ENCODE measurements around the gene DDX27. TPM values are rescaled to one million over a fixed set of nuclear protein-coding genes. Genes with fewer than 3 reads are reported as not detected.

DDX27 gene
- total and polyA plus RNA-seq, 2 of the 8 experiments (the other 6 are each of a cell fraction or from before 2014, with no cell fraction given) = 42.7 to 51.0 TPM

DNA sequence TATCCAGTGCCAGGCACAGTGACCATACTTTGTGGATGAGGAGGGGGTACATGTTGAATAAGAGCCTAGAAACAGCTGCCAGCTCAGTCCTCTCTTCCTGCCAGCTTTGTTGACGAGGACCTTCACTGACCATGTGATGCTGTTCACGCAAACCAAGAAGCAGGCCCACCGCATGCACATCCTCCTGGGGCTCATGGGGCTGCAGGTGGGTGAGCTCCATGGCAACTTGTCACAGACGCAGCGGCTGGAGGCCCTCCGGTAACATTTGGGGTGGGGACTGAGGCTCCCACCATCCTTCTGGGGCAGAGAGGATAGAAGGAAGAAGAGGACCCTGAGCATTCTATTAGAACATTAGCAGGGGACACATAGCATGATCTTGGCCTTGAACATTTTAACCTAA is 15.6 kb downstream of the DDX27 start:
- no peak overlapping the region for H3K23ac ChIP-seq (ENCODE audit: insufficient read length)
- H2BK12ac ChIP-seq (ENCODE audit: low read depth, low read length) = no peak overlapping the region
- no peak overlapping the region for H2AFZ ChIP-seq (ENCODE audit: low read length)
- no peak overlapping the region for H3K14ac ChIP-seq (ENCODE audit: insufficient read length)
- no peak overlapping the region for H3K4me3 ChIP-seq (ENCODE audit: extremely low read depth in 1 of 4, insufficient read depth in 2 of 4, low read depth in 3 of 4, low read length in 4 of 4)
- no peak overlapping the region for H4K5ac ChIP-seq (ENCODE audit: insufficient read length, low read depth, low read length)
- H4K8ac ChIP-seq (ENCODE audit: extremely low read depth, insufficient read depth, low read length) = no peak overlapping the region
- no peak overlapping the region for H4K91ac ChIP-seq (replicated peaks; ENCODE audit: insufficient read length, low read length)
- H3K4ac ChIP-seq (replicated peaks; ENCODE audit: insufficient read length, low read depth, low read length) = no peak overlapping the region
- H2AK5ac ChIP-seq (ENCODE audit: low read depth, low read length) = no peak overlapping the region
- CTCF ChIA-PET (ENCODE audit: partially characterized antibody) = interaction anchor here (0.8 to 1.4 kb wide), 4 partner anchors 12 to 164 kb away, joined by 3 to 4 read pairs (median 3); no protein-coding TSS in a partner anchor
- H3K27ac ChIP-seq (ENCODE audit: low read depth, low read length) = no peak overlapping the region
- H3K56ac ChIP-seq (replicated peaks; ENCODE audit: insufficient read length, low read depth, low read length) = no peak overlapping the region
- FAIRE-seq (no peak), DNase-seq (ENCODE audit: low read depth in 1 of 2, low spot score in 2 of 2) (no peak)
- no peak overlapping the region for H3K4me2 ChIP-seq (ENCODE audit: insufficient read depth in 1 of 2, low read depth in 2 of 2, low read length in 2 of 2)
- POLR2A ChIA-PET (ENCODE audit: partially characterized antibody) = interaction anchor here (1.6 to 6.7 kb wide), 5 partner anchors 11 to 53 kb away, joined by 4 to 51 read pairs (median 8); partner anchors contain the start of gene DDX27
- peaks cover 0 to 4% of the 10 kb centered on the region in 2 experiments for H4K20me1 ChIP-seq (replicated peaks in 1 of 2; ENCODE audit: control insufficient read depth in 1 of 2, insufficient read depth in 2 of 2, low read length in 2 of 2)
- H3K36me3 ChIP-seq (ENCODE audit: control insufficient read depth in 2 of 4, insufficient read depth in 4 of 4, low read length in 3 of 4) = peaks cover 48 to 82% (median 65%) of the 10 kb centered on the region in 4 experiments
- 94% methylated on average over 6 of the region's 6 CpGs; no CpG with 5 or more reads in 1 of the 2 experiments for WGBS, 2 experiments (ENCODE audit: extremely low coverage in 1 of 2, insufficient coverage in 1 of 2, insufficient read length in 1 of 2, insufficient replicate concordance in 2 of 2, low coverage in 1 of 2, low lambda C conversion rate in 2 of 2, missing lambda C conversion rate in 1 of 2)
- H3K9me3 ChIP-seq (ENCODE audit: insufficient read depth in 2 of 2, low read depth in 1 of 2, low read length in 1 of 2) = no peaks in the 10 kb centered on the region
- no peaks in the 10 kb centered on the region for H3K23me2 ChIP-seq (ENCODE audit: low read depth, low read length)
- no peaks in the 10 kb centered on the region for H3K79me2 ChIP-seq (ENCODE audit: control insufficient read depth in 1 of 2, insufficient read depth in 2 of 2, low read length in 2 of 2)
- no peak overlapping the region for H2BK15ac ChIP-seq (ENCODE audit: low read length)
- no peaks in the 10 kb centered on the region; the same call in 1 of the 2 replicates for H3K79me1 ChIP-seq (ENCODE audit: low read depth, low read length)
- TF ChIP-seq KDM1A (IDR thresholded peaks at IDR 0.05; ENCODE audit: borderline replicate concordance, low read length) = no peak
- TF ChIP-seq CBX5 (IDR thresholded peaks at IDR 0.05; ENCODE audit: low read depth, low read length) = no peak
- TF ChIP-seq TAF7 (optimal IDR thresholded peaks at IDR 0.05; ENCODE audit: borderline replicate concordance, low read depth, low read length) = no peak
- no peak for TF ChIP-seq MAFK (IDR thresholded peaks at IDR 0.05; ENCODE audit: low read depth, low read length)
- TF ChIP-seq SP1 (IDR thresholded peaks at IDR 0.05; ENCODE audit: low read depth, low read length) = no peak
- no peaks in the 10 kb centered on the region for H3K4me1 ChIP-seq (replicated peaks in 1 of 4; ENCODE audit: control insufficient read depth in 3 of 4, insufficient read depth in 4 of 4, low read length in 3 of 4)
- H3K9ac ChIP-seq (replicated peaks in 1 of 4; ENCODE audit: extremely low read depth in 1 of 4, low read depth in 3 of 4, low read length in 3 of 4) = no peak overlapping the region
- no peak overlapping the region for H2BK5ac ChIP-seq (ENCODE audit: low read depth, low read length)
- H3K18ac ChIP-seq (ENCODE audit: extremely low read depth, low read length) = no peak overlapping the region
- H2BK20ac ChIP-seq (ENCODE audit: low read length) = no peak overlapping the region
- no peaks in the 10 kb centered on the region for H3K27me3 ChIP-seq (replicated peaks in 1 of 4; ENCODE audit: control insufficient read depth in 3 of 4, extremely low read depth in 1 of 4, insufficient read depth in 3 of 4, low read length in 3 of 4)
- H2BK120ac ChIP-seq (replicated peaks; ENCODE audit: low read depth, low read length) = no peak overlapping the region

All from H1 (cell line).